Dermis blood vessel endothelial cell (primary cell): Measurements from ENCODE around the gene REG1B. TPM values are rescaled to one million over a fixed set of nuclear protein-coding genes. Genes with fewer than 3 reads are reported as not detected.
"Not testable (repeated sequence)": the region's sequence is repeated elsewhere in the genome, so short reads cannot be mapped to it uniquely, and the experiment has no call there.

Experiments used
- DNase-seq: peaks from one replicate; pipeline ENCODE4 v3.0.0; 2010
- total RNA-seq: library from RNA; depleted of rRNA; stranded (reverse); fragments of >200 nt; gene quantifications from 2 replicates; pipeline ENCODE4 v1.2.3, GENCODE V29; 2014

The REG1B gene
- total RNA-seq, 1 donor from 2014 or later = not detected

- DNase-seq = no peak
Observed at GRCh38 chr2:79084495-79085135, 3.2 kb downstream of the REG1B start.

GRCh38 chr2:79083597-79084251 is 4.1 kb downstream of the REG1B start:
- no peak for DNase-seq

- no peak for DNase-seq
Observed at GRCh38 chr2:79082987-79083386, 4.8 kb downstream of the REG1B start.

GRCh38 chr2:79071078-79071477 is 16.7 kb downstream of the REG1B start:
- no peak for DNase-seq

- no peak for DNase-seq
Observed at GRCh38 chr2:79065201-79065600, 22.6 kb downstream of the REG1B start.

- DNase-seq = not testable (repeated sequence)
Observed at GRCh38 chr2:79054769-79055168, 33.0 kb downstream of the REG1B start.

GRCh38 chr2:79053486-79053885 is 34.3 kb downstream of the REG1B start:
- not testable (repeated sequence) for DNase-seq

GRCh38 chr2:79041032-79041448 is 46.8 kb downstream of the REG1B start:
- no peak for DNase-seq

GRCh38 chr2:79039944-79040343 is 47.8 kb downstream of the REG1B start:
- no peak for DNase-seq

Other genes starting within 250 kb of the REG1B start
- not detected in 2 replicates for gene REG3G, start 62.3 kb downstream of the REG1B start, total RNA-seq
- gene REG1A, start 32.5 kb upstream of the REG1B start, total RNA-seq = not detected in 2 replicates
- not detected in 2 replicates for gene REG3A, start 71.8 kb upstream of the REG1B start, total RNA-seq